Stimulated activated CD4-positive, alpha-beta T cell treated with anti-CD3 and anti-CD28 coated beads, TNF-alpha, amount 100 ng/mL, for 24 hours (primary cell): ENCODE data around the gene TIFAB.

Source experiments
- DNase-seq, 3 experiments: peaks; one replicate each; pipeline ENCODE4 v3.0.0-alpha.2; 2020; ENCODE audit warnings: low read depth in 3 of 3

TIFAB gene

GRCh38 chr5:135442431-135443160, 9.6 kb downstream of the TIFAB start:
- DNase-seq = no peak

DNA sequence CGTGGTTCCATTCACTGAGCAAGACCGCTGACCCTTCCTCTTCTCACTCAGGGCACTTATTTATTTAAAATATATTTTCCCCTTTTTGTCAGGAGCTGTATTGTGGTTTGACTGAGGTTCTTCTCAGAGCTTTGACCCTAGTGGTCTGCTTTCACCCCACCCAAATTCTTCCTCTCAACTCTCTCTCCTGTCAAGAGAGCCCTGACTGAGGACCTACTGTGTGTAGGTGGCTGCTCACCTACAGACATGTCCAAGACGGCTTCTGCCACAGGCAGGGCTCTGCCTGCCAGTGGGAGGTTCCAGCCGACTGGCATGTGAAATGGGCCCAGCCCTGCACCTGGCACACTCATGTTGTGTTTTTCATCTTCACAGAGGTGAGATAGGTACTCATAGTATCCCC, 10.2 kb downstream of the TIFAB start:
- DNase-seq = no peak

DNA sequence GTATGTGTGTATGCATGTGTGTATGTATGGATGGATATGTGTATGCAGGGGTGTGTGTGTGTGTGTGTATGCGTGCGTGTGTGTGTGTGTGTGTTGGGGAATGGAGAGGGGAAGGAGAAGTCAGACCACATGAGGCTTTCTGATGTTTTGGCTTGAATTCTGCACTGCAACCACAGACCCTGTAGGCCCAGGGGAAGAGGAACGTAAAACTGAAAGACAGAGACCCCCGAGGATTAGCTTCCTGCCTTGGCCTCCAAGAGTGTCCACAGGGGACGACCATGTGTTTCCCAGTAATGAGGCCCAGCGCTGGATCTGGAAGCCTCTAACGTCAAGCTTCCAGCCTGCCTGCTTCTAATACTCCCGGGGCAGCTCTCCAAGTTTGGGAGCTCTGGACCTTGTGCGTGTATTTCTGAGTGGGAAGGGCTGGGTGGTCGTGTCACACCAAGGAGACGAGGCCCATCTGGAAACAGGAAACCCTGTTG, 10.8 kb downstream of the TIFAB start:
- DNase-seq = no peak

DNA sequence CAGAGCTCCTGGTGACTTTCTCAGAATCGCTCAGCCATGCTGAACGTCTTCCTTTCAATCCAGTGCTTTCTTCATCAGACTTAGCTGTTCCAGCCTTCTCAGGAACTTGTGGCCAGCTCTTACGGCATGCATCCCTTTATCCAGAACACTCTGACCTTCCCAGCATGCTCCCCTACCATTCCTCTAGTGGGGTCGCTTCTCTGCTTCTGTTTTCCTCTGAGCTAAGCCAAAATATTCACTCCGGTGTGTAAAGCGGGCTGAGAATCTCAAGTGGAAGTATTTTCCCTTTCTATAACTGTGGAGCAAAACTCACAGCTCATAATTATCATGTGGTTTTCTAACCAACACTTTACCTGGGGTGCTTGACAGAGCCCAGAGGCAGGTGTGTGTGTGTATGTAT, 11.2 kb downstream of the TIFAB start:
- DNase-seq = no peak

DNA sequence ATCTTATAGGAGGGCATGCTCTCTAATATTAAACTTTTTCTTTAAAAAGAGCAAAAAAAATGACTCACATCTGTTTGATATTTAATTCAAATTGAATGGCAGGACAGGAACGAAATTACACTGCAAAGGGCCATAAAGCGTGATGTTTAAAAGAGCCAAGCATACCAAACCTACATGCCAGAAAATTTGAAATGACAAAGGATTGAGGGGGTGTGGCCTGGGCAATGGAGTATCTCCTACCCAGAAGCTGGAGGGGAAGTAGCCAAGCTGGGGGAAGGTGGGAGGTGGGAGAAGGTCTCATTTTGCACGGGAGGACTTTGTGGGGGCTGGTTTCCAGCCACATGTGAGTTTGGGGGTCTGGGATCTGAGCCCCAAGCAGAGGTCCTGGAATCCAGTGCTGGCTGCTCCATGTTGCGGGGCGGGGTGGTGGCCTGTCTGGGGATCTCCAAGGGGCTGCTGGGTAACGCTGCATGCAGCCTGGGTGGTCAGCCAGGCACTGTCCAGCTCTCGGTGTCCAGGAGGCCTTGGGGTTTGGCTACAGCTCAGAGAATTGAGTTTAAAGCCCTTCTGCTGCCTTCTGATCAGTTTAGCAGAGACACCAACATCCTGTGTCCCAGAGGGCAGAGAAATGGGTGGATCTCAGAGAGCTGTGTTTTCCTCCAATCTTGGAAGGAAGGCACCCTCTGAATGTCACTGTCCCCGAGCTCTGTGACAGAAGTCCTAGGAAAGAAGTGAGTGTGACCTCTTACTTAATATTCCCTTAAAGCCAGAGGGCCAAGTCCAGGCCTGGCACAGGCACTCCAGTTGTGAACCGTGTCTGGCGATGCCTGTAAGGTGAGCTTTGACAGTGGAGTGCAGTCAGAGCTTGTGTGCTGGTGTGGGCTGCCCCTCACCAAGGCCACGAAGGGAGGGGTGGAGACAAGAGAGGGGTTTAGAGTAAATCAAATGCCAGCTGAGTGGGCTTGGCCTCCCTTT, 12.6 kb downstream of the TIFAB start:
- no peak for DNase-seq

DNA sequence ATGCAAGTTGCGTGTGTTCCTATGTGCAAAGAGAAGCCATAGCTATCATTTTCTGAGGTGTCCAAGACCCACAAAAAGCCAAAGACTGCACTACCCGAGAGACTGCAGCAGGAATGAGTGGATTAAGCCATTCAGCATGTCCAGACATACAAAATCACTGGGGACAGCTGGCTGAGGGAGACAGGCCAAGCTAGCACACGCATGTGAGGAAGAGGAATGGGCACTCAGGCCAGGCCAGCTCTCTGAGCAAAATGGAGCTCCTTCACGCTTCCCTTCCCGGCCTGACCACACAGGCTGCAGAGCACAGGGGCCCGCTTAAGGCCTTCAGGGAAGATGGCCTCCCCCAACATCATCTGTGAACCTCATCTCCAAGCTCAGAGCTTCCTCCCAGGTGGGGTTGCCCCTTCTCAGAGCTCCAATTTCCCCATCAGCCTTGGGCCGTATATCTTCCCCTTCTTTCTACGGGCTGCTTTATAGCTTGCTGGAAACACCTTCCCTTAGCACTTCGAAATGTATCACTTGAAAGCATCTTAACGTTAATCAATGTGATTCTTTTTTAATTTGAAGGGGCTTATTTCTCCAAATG, 13.4 kb downstream of the TIFAB start:
- no peak for DNase-seq

DNA sequence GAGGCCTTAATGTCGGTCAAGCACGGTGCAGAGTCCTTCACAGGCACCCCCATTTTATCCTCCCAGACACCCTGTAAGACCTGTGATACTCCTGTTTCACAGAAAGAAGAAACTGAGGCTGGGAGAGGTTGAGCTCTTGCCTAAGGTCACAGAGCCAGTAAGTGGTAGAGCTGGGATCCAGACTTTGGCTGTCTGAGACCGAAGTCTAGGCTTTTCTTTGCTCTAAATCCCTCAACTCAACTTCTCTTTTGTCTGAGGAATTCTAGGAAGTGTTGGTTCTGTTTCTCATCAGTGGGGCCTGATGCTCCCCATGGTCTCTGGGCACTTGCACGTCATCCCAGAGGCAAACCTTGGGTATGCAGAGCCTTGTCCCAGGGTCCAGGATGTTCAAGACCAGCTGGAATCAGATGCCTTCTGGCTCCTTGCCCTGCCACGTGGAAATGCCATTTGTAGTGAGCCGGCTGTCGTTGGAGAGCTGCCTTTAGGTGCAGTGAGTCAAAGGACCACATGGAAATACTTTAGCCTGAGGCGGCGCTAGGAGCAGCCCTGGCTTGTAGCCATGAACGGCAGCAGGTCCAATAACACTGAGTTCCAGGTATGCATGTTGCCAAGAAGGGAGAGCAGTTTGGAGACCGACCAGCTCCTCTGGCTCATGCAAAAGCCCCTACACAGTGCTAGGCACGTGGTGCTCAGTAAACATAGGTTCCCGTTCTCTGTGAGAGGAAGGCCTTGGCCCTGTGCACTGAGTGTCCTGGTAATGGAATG, 14.2 kb downstream of the TIFAB start:
- DNase-seq = no peak

- DNase-seq = no peak
Observed at GRCh38 chr5:135437422-135437795, 14.7 kb downstream of the TIFAB start.

DNA sequence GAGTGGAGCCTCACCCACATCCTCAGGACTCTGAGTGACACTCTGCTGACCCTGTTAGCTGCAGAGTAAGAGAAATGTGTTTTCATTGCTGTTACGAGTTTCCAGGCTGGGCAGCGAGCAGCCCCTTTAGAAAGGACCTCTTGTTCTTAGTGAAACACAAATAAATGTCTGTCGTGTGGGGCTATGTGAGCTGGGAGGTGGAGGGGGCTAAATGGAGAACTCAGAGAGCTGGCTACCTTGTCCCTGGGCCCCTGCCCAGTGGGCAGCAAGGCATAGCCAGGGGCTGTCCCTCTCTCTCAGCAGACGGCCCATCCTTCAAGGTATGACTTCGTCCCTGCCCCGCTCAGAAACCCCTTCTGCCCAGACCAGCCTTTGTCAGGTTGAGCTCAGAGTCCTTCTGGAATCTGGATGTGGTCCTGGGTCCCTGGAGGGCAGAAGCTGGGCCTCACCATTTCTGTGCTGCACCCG, 15.2 kb downstream of the TIFAB start:
- no peak for DNase-seq

DNA sequence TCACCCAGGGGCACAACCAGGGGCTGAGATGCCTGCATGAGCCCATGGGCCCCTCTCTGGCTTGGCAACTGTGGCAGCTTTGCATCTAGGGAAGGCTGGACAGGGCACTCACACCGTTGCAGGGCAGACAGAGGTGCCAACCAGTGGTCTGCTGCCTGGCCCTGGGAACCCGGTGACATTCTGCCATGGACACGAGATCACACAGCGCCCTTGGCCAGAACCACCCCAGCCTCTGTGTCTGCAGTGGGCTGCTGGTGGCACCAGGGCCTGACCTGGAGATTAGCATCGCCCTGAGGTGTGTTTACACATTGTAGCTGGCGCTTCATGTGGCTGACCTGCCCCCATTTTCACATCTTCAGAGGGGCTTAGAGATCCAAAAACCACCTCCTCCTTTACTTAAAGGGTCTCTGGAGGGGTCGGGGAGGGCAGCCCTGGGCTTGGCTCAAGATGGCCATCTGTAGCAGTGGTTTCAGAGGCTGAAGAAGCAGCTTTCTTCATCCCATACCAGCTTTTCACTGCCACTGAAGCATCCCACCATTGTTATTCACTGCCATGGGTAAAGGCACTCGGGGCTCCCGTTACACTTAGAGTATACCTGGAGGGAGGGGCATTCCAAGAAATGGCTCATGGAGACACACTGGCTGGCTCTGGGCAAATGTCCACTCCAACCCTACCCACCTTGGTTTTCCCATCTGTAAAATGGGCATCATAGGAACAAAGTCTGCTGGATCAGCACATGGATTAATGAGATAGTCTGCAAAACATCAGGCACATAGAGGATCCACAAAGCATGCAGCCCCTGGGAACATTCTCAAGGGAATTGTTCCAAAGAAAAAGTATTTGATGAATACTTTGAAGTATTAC, 16.5 kb downstream of the TIFAB start:
- no peak for DNase-seq

DNA sequence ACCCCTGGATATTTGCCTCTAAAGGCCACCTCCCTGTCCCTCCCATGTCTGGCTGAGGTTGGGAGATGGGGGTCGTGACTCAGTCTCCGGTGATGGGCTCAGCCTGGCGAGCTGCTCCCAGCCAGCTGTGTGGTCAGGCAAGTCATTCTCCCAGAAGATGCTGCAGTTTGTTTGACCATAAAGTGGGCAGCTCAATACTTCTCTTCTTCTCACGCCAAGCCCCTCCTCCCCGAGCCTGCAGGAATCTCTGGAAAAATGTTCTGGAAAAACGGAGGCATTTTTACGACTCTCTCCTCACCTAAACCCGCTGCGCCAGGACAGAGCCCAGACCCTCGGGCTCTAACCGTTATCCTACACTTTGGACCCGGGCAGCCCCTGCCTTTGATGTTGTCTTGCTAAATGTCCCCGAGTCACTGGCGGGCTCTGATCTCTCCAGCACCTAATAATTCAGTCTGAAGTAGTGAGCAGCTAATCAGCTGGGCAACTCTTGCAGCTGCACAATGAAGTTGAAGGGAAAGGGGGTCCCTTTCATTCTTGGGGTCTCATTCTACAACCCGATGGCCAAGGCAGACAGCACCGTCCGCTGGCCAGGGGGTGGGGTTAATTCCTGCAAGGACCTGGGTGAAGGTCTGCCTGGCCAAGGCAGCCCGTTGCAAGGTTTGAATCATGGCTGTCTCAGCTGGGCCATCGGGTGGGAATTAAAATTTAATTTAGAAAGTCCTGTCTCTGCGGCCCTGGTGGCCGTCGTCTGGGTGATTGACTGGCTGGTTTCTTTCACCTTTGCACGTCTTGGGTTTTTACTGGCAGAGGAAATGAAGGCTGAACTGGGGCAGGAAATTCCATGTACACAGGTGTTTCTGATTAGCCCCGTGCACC, 17.3 kb downstream of the TIFAB start:
- no peak for DNase-seq

DNA sequence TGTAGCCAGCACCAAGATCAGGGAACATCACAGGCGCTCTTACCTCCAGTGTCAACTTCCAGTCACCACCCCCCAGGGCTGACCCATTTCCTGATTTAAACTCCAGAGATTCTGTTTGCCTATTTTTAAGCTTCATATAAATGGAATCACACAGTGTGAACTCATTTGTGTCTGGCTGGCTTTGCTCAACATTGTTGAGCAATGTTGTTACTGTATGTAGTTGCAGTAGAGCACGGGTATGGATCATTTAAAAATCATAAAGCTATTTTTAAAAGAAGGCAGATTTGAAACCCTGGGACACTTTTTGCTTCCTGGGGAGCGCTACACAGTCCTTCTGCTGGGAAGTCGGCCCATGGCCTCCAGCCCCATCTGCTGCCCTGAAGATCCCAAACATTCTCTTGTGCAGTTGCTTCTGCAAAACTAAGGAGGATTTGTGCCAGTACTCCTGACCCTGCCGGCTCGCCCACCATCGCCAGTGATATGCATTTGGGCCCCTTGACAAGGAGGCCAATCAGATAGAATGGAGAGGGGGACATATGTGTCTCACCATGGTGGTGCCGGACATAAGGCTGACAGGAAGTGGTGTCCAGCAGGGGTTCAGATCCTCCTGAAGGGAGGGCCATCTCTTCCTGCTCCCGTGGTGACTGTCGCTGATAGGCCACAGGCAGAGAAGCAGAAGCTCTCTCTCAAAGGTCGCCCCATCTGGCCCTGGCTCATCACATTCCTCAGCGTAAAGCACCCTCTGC, 18.3 kb downstream of the TIFAB start:
- DNase-seq = no peak

- no peak for DNase-seq
Observed at GRCh38 chr5:135432113-135432512, 20.0 kb downstream of the TIFAB start.

GRCh38 chr5:135430135-135430437, 22.1 kb downstream of the TIFAB start:
- no peak for DNase-seq

DNA sequence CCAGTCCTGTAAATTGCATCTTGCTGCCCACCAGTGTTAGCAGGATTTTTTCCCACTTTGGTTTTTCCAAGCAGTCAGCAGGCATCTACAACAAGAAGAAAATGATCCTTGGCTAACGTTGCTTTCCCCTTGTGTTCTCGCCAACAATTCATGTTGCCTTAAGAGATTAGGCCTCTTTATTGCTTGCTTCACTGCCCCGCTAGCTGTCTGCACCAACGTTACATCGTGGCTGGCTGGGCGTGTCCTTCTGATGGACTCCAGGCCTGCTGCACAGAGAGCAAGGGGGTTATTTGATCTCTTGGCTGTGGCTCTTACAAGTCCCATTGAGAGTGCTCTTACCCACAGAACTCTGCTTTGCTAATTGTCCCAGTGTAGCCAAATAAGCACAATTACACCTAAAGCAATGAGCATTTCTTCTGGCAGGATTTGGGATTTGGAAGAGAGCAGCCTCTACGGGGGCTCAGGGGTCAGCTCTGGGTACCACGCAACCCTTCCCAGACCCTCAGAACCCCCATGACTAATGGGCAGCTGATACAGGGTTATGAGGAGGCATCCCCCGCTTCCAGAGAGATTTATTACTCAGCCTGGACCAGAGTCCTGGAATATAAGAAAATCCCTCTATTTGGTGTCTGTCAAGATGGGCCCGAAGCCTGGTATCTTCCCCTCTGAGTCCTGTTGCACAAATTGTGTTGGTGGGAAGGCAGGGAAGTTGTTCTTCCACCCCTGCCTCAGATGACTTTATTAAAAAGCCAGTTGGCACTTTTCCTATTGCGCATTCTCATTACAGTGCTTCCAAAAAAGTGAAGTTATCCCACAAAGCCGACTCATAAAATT, 22.6 kb downstream of the TIFAB start:
- DNase-seq = no peak

GRCh38 chr5:135428586-135428985, 23.6 kb downstream of the TIFAB start:
- DNase-seq = no peak

- no peak for DNase-seq
Observed at GRCh38 chr5:135426102-135427082, 25.8 kb downstream of the TIFAB start.
